ENCODE data around the gene CIB4.

The CIB4 gene

GRCh38 chr2:26584656-26585055, 56.5 kb downstream of the CIB4 start:
- no peak for DNase-seq (ENCODE audit: low spot score)
- POLR2A ChIA-PET (ENCODE audit: low non-redundant PET), result no interaction called here
- H3K27ac ChIP-seq, result no peak overlapping the region
- CTCF ChIA-PET, result no interaction called here
- no peak for TF ChIP-seq CTCF (conservative IDR thresholded peaks at IDR 0.05; ENCODE audit: low read depth)

GRCh38 chr2:26584191-26584590, 57.0 kb downstream of the CIB4 start:
- DNase-seq (ENCODE audit: low spot score), result no peak
- ChIA-PET CTCF (no interaction called here), POLR2A (ENCODE audit: low non-redundant PET) (no interaction called here)
- no peak for TF ChIP-seq CTCF (conservative IDR thresholded peaks at IDR 0.05; ENCODE audit: low read depth)
- no peak overlapping the region for H3K27ac ChIP-seq

- POLR2A ChIA-PET (ENCODE audit: low non-redundant PET), result no interaction called here
- TF ChIP-seq CTCF (conservative IDR thresholded peaks at IDR 0.05; ENCODE audit: low read depth), result no peak
- CTCF ChIA-PET, result no interaction called here
- H3K27ac ChIP-seq, result no peak overlapping the region
- DNase-seq (ENCODE audit: low spot score), result no peak
Measured at GRCh38 chr2:26583381-26583911, 57.7 kb downstream of the CIB4 start.

GRCh38 chr2:26582890-26583289, 58.3 kb downstream of the CIB4 start:
- no peak for TF ChIP-seq CTCF (conservative IDR thresholded peaks at IDR 0.05; ENCODE audit: low read depth)
- DNase-seq (ENCODE audit: low spot score), result no peak
- no peak overlapping the region for H3K27ac ChIP-seq
- POLR2A ChIA-PET (ENCODE audit: low non-redundant PET), result no interaction called here
- CTCF ChIA-PET, result no interaction called here

GRCh38 chr2:26581991-26582842, 58.9 kb downstream of the CIB4 start:
- TF ChIP-seq CTCF (conservative IDR thresholded peaks at IDR 0.05; ENCODE audit: low read depth), result no peak
- POLR2A ChIA-PET (ENCODE audit: low non-redundant PET), result no interaction called here
- DNase-seq (ENCODE audit: low spot score), result no peak

GRCh38 chr2:26581266-26581990, 59.7 kb downstream of the CIB4 start:
- no peak overlapping the region for H3K27ac ChIP-seq
- ChIA-PET CTCF (interaction anchor here (1.0 kb wide), 1 partner anchor 164 kb away, joined by 5 read pairs; no protein-coding TSS in a partner anchor), POLR2A (ENCODE audit: low non-redundant PET) (no interaction called here)
- DNase-seq (ENCODE audit: low spot score), result no peak
- TF ChIP-seq CTCF (conservative IDR thresholded peaks at IDR 0.05; ENCODE audit: low read depth), result no peak

More at GRCh38 chr2:26581991-26582842, 58.9 kb downstream of the CIB4 start:
- CTCF ChIA-PET, result no interaction called here
- no peak overlapping the region for H3K27ac ChIP-seq
